K562 (cell line): ENCODE measurements around the gene AQP9. TPM values are rescaled to one million over a fixed set of nuclear protein-coding genes. Genes with fewer than 3 reads are reported as not detected.

Experiments
- CEBPB ChIP-seq: fragments of 450-650 bp; IDR thresholded peaks from 2 replicates; pipeline ENCODE4 v1.6.1; 2016; ENCODE audit warnings: missing genetic modification characterization, missing compliant biosample characterization
- COPS2 ChIP-seq: fragments of 450-650 bp; conservative IDR thresholded peaks from 2 replicates; pipeline ENCODE4 v1.6.1; 2016; ENCODE audit warnings: mild to moderate bottlenecking, moderate library complexity
- FOXM1 ChIP-seq, 2 experiments: fragments of 450-650 bp in 1 of 2; sonication (generic) in 1 of 2; formaldehyde crosslinking in 1 of 2; IDR thresholded peaks; 2 replicates each; pipeline versions ENCODE4 v1.6.1 to v1.9.0; 2017 to 2022; ENCODE audit warnings: low read depth in 2 of 2, mild to moderate bottlenecking in 2 of 2, missing genetic modification reagents in 1 of 2, moderate library complexity in 1 of 2
- GABPB1 ChIP-seq: sonication (generic); formaldehyde crosslinking; IDR thresholded peaks from 2 replicates; pipeline ENCODE4 v1.8.0; 2022; ENCODE audit warnings: mild to moderate bottlenecking, missing genetic modification reagents
- POLR2B ChIP-seq: fragments of 450-650 bp; IDR thresholded peaks from 2 replicates; pipeline ENCODE4 v1.6.1; 2018; ENCODE audit warnings: low read depth; ENCODE audit not compliant: partially characterized antibody
- PRPF4 ChIP-seq: fragments of 200-400 bp; formaldehyde crosslinking; IDR thresholded peaks from one replicate; pipeline ENCODE4 v1.6.1; 2017; ENCODE audit warnings: low read length, low read depth, mild to moderate bottlenecking; ENCODE audit not compliant: insufficient read depth, poor library complexity, severe bottlenecking
- TSC22D4 ChIP-seq: fragments of 450-650 bp; IDR thresholded peaks from 2 replicates; pipeline ENCODE4 v1.6.1; 2016; ENCODE audit warnings: missing genetic modification characterization, missing biosample characterization, control low read depth
- ZBTB8A ChIP-seq: fragments of 450-650 bp; IDR thresholded peaks from 2 replicates; pipeline ENCODE4 v1.6.1; 2018; ENCODE audit warnings: mild to moderate bottlenecking, moderate library complexity; ENCODE audit not compliant: partially characterized antibody
- ZNF217 ChIP-seq: sonication (generic); formaldehyde crosslinking; IDR thresholded peaks from 2 replicates; pipeline ENCODE4 v1.8.0; 2022; ENCODE audit warnings: mild to moderate bottlenecking, missing genetic modification reagents
- ZNF354B ChIP-seq: fragments of 250-450 bp; sonication (Bioruptor Pico); IDR thresholded peaks from 2 replicates; pipeline ENCODE4 v1.4.0; 2020
- polyA plus RNA-seq, 8 experiments: library from polyadenylated mRNA; depleted of rRNA in 4 of 8; stranded (reverse) in 5 of 8; unstranded in 3 of 8; fragments of >200 nt; fragmentation: Nextera tagmentation in 2 of 8; fragmentation: Illumina TruSeq in 1 of 8; extraction: Ambion mirVana in 2 of 8; extraction: Trizol in 1 of 8; gene quantifications; 2 replicates each; pipeline versions ENCODE4 v1.2.1 to v1.2.3, GENCODE V29; 2011 to 2014; ENCODE audit warnings: inconsistent platforms in 1 of 8, missing spikeins in 1 of 8
- total RNA-seq, 7 experiments: library from RNA; depleted of rRNA in 6 of 7; stranded (reverse); fragments of >200 nt in 6 of 7; fragmentation: Illumina TruSeq in 2 of 7; extraction: Trizol in 2 of 7; gene quantifications; 2 replicates each; pipeline versions ENCODE4 v1.2.1 to v1.2.3, GENCODE V29; 2011 to 2021; ENCODE audit warnings: low replicate concordance in 1 of 7
- TF ChIP-seq, protein P1 (sequence below): fragments of 450-650 bp; IDR thresholded peaks from 2 replicates; pipeline ENCODE4 v1.7.0; 2016; ENCODE audit warnings: borderline replicate concordance
- TF ChIP-seq, protein P2 (sequence below), 2 experiments: fragments of 200-800 bp in 1 of 2; sonication (Bioruptor generic) in 1 of 2; sonication (generic) in 1 of 2; formaldehyde crosslinking in 1 of 2; IDR thresholded peaks in 1 of 2; conservative IDR thresholded peaks in 1 of 2; 2 replicates each; pipeline versions ENCODE4 v1.5.0 to v1.6.1; 2016 to 2020; ENCODE audit warnings: missing compliant biosample characterization in 1 of 2, missing genetic modification characterization in 1 of 2, missing genetic modification reagents in 1 of 2
- TF ChIP-seq, protein P3 (sequence below): fragments of 450-650 bp; IDR thresholded peaks from 2 replicates; pipeline ENCODE4 v1.6.1; 2018; ENCODE audit warnings: mild to moderate bottlenecking, low read depth; ENCODE audit not compliant: partially characterized antibody
- TF ChIP-seq, protein P4 (sequence below), 2 experiments: IDR thresholded peaks in 1 of 2; conservative IDR thresholded peaks in 1 of 2; 2 replicates each; pipeline ENCODE4 v1.6.1; 2016; ENCODE audit warnings: low read depth in 2 of 2, mild to moderate bottlenecking in 1 of 2, missing compliant biosample characterization in 1 of 2, missing genetic modification characterization in 1 of 2, moderate library complexity in 1 of 2
- TF ChIP-seq, protein P5 (sequence below): fragments of 450-650 bp; IDR thresholded peaks from 2 replicates; pipeline ENCODE4 v1.6.1; 2016
- TF ChIP-seq, protein P6 (sequence below): fragments of 450-650 bp; IDR thresholded peaks from 2 replicates; pipeline ENCODE4 v1.6.1; 2017; ENCODE audit warnings: antibody characterized with exemption

The AQP9 gene
- total and polyA plus RNA-seq, 9 of the 15 experiments (the other 6 are each of a cell fraction or from before 2014, with no cell fraction given), result 0.04 to 0.33 (median 0.07) TPM; not detected in 4

DNA sequence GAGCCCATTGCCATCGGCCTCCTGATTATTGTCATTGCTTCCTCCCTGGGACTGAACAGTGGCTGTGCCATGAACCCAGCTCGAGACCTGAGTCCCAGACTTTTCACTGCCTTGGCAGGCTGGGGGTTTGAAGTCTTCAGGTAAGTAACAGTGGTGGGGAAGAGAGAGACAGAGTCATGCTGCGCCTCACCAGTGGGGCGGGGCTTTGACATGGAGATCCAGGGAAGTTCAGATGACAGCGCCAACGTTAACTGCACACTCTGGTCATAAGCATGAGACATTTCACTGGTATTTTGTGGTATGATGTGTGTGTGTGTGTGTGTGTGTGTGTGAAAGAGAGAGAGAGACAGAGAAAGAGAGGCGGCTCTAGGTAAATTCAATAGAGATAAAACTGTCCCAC is 41.0 kb downstream of the AQP9 start (continued):
- TF ChIP-seq, protein P1, sequence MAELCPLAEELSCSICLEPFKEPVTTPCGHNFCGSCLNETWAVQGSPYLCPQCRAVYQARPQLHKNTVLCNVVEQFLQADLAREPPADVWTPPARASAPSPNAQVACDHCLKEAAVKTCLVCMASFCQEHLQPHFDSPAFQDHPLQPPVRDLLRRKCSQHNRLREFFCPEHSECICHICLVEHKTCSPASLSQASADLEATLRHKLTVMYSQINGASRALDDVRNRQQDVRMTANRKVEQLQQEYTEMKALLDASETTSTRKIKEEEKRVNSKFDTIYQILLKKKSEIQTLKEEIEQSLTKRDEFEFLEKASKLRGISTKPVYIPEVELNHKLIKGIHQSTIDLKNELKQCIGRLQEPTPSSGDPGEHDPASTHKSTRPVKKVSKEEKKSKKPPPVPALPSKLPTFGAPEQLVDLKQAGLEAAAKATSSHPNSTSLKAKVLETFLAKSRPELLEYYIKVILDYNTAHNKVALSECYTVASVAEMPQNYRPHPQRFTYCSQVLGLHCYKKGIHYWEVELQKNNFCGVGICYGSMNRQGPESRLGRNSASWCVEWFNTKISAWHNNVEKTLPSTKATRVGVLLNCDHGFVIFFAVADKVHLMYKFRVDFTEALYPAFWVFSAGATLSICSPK, result no peak
- no peak for TF ChIP-seq GABPB1
- TF ChIP-seq CEBPB, result no peak
- TF ChIP-seq, protein P2, sequence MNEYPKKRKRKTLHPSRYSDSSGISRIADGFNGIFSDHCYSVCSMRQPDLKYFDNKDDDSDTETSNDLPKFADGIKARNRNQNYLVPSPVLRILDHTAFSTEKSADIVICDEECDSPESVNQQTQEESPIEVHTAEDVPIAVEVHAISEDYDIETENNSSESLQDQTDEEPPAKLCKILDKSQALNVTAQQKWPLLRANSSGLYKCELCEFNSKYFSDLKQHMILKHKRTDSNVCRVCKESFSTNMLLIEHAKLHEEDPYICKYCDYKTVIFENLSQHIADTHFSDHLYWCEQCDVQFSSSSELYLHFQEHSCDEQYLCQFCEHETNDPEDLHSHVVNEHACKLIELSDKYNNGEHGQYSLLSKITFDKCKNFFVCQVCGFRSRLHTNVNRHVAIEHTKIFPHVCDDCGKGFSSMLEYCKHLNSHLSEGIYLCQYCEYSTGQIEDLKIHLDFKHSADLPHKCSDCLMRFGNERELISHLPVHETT (CRISPR knock-in tag; conservative IDR thresholded peaks at IDR 0.05 in 1 of 2, IDR thresholded peaks at IDR 0.05 in 1 of 2), result peak in 1 of 2 experiments; percentile 16; a peak in 1 of 4 replicates
- TF ChIP-seq PRPF4, result no peak
- TF ChIP-seq, protein P3, sequence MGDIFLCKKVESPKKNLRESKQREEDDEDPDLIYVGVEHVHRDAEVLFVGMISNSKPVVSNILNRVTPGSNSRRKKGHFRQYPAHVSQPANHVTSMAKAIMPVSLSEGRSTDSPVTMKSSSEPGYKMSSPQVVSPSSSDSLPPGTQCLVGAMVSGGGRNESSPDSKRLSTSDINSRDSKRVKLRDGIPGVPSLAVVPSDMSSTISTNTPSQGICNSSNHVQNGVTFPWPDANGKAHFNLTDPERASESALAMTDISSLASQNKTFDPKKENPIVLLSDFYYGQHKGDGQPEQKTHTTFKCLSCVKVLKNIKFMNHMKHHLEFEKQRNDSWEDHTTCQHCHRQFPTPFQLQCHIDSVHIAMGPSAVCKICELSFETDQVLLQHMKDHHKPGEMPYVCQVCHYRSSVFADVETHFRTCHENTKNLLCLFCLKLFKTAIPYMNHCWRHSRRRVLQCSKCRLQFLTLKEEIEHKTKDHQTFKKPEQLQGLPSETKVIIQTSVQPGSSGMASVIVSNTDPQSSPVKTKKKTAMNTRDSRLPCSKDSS, result no peak
- no peak for TF ChIP-seq TSC22D4 (tag)
- TF ChIP-seq, protein P4, sequence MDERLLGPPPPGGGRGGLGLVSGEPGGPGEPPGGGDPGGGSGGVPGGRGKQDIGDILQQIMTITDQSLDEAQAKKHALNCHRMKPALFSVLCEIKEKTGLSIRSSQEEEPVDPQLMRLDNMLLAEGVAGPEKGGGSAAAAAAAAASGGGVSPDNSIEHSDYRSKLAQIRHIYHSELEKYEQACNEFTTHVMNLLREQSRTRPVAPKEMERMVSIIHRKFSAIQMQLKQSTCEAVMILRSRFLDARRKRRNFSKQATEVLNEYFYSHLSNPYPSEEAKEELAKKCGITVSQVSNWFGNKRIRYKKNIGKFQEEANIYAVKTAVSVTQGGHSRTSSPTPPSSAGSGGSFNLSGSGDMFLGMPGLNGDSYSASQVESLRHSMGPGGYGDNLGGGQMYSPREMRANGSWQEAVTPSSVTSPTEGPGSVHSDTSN (CRISPR knock-in tag; IDR thresholded peaks at IDR 0.05; ENCODE audit: low read depth), result no peak
- TF ChIP-seq, protein P4 (tag; conservative IDR thresholded peaks at IDR 0.05; ENCODE audit: low read depth), result no peak
- TF ChIP-seq COPS2, result no peak
- peak; percentile 38 for TF ChIP-seq POLR2B
- TF ChIP-seq, protein P5, sequence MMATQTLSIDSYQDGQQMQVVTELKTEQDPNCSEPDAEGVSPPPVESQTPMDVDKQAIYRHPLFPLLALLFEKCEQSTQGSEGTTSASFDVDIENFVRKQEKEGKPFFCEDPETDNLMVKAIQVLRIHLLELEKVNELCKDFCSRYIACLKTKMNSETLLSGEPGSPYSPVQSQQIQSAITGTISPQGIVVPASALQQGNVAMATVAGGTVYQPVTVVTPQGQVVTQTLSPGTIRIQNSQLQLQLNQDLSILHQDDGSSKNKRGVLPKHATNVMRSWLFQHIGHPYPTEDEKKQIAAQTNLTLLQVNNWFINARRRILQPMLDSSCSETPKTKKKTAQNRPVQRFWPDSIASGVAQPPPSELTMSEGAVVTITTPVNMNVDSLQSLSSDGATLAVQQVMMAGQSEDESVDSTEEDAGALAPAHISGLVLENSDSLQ, result 0 out of 2 replicates have a peak, but pooled peaks have one; percentile 19
- TF ChIP-seq ZBTB8A, result no peak
- no peak for TF ChIP-seq ZNF354B
- TF ChIP-seq FOXM1 (IDR thresholded peaks at IDR 0.05; ENCODE audit: low read depth), result no peak
- no peak for TF ChIP-seq FOXM1 (CRISPR knock-in tag; IDR thresholded peaks at IDR 0.05; ENCODE audit: low read depth)
- TF ChIP-seq ZNF217 (CRISPR knock-in tag), result no peak
- TF ChIP-seq, protein P6, sequence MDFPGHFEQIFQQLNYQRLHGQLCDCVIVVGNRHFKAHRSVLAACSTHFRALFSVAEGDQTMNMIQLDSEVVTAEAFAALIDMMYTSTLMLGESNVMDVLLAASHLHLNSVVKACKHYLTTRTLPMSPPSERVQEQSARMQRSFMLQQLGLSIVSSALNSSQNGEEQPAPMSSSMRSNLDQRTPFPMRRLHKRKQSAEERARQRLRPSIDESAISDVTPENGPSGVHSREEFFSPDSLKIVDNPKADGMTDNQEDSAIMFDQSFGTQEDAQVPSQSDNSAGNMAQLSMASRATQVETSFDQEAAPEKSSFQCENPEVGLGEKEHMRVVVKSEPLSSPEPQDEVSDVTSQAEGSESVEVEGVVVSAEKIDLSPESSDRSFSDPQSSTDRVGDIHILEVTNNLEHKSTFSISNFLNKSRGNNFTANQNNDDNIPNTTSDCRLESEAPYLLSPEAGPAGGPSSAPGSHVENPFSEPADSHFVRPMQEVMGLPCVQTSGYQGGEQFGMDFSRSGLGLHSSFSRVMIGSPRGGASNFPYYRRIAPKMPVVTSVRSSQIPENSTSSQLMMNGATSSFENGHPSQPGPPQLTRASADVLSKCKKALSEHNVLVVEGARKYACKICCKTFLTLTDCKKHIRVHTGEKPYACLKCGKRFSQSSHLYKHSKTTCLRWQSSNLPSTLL, result no peak
